Keratinocyte (primary cell): ENCODE data around the gene USP48. TPM values are rescaled to one million over a fixed set of nuclear protein-coding genes. Genes with fewer than 3 reads are reported as not detected.

Source experiments
- DNase-seq: peaks from one replicate; pipeline ENCODE4 v3.0.0-alpha.2; 2011; ENCODE audit warnings: low read depth, missing footprints, low spot score
- FAIRE-seq: peaks from 2 replicates; lab custom pipeline; 2011; peaks lifted over from hg19 to GRCh38; lab: Jason Lieb, UNC
- H2AFZ ChIP-seq: 2 replicates; pipeline ENCODE4 v1.6.0; 2012; ENCODE audit warnings: low read length, control low read depth, inconsistent platforms; ENCODE audit not compliant: control insufficient read depth
- H3K27ac ChIP-seq: 2 replicates; pipeline ENCODE4 v1.5.1; 2011; ENCODE audit warnings: low read length; ENCODE audit not compliant: control insufficient read depth, insufficient read depth
- H3K27me3 ChIP-seq: 3 replicates; pipeline ENCODE4 v1.6.0; 2011; ENCODE audit warnings: low read length; ENCODE audit not compliant: control insufficient read depth, insufficient read depth; ENCODE audit errors: extremely low read depth
- H3K36me3 ChIP-seq, 2 experiments: 2 replicates in 1 of 2; 3 replicates in 1 of 2; pipeline ENCODE4 v1.5.1; 2011; ENCODE audit warnings: low read length in 2 of 2, mild to moderate bottlenecking in 1 of 2; ENCODE audit not compliant: control insufficient read depth in 2 of 2, insufficient read depth in 2 of 2; ENCODE audit errors: extremely low read depth in 1 of 2
- H3K4me1 ChIP-seq: 3 replicates; pipeline ENCODE4 v1.5.1; 2011; ENCODE audit warnings: low read length; ENCODE audit not compliant: control insufficient read depth, insufficient read depth; ENCODE audit errors: extremely low read depth
- H3K4me2 ChIP-seq: 3 replicates; pipeline ENCODE4 v1.6.0; 2011; ENCODE audit warnings: low read depth, low read length; ENCODE audit not compliant: control insufficient read depth, insufficient read depth; ENCODE audit errors: extremely low read depth
- H3K4me3 ChIP-seq, 3 experiments: fragments of 200-600 bp in 1 of 3; sonication (generic) in 1 of 3; 2 replicates in 2 of 3; 3 replicates in 1 of 3; pipeline ENCODE4 v1.5.1; 2011 to 2016; ENCODE audit warnings: low read length in 3 of 3, mild to moderate bottlenecking in 3 of 3, control low read depth in 2 of 3, inconsistent platforms in 1 of 3, low read depth in 1 of 3, mixed read lengths in 1 of 3, mixed run types in 1 of 3, moderate library complexity in 1 of 3; ENCODE audit not compliant: control insufficient read depth in 2 of 3, insufficient read depth in 2 of 3; ENCODE audit errors: extremely low read depth in 1 of 3
- H3K79me2 ChIP-seq: 2 replicates; pipeline ENCODE4 v1.6.0; 2012; ENCODE audit warnings: low read length; ENCODE audit not compliant: control insufficient read depth, insufficient read depth
- H3K9ac ChIP-seq: 3 replicates; pipeline ENCODE4 v1.6.0; 2011; ENCODE audit warnings: low read length; ENCODE audit not compliant: control insufficient read depth, insufficient read depth; ENCODE audit errors: extremely low read depth
- H3K9me1 ChIP-seq: 3 replicates; pipeline ENCODE4 v1.6.0; 2011; ENCODE audit warnings: low read length; ENCODE audit not compliant: control insufficient read depth, insufficient read depth; ENCODE audit errors: extremely low read depth
- H3K9me3 ChIP-seq: 2 replicates; pipeline ENCODE4 v1.5.1; 2012; ENCODE audit warnings: low read depth, low read length; ENCODE audit not compliant: control insufficient read depth
- H4K20me1 ChIP-seq: 3 replicates; pipeline ENCODE4 v1.6.0; 2011; ENCODE audit warnings: low read length; ENCODE audit not compliant: control insufficient read depth, insufficient read depth; ENCODE audit errors: extremely low read depth
- EZH2 ChIP-seq: IDR thresholded peaks from one replicate; pipeline ENCODE4 v1.6.1; 2012; ENCODE audit warnings: inconsistent platforms, mild to moderate bottlenecking, low read length, moderate library complexity
- dilution Hi-C: fragments of 300-500 bp; cut with MboI; formaldehyde crosslinking; loops from one replicate; pipeline ENCODE4 v1.7.0; 2020; ENCODE audit warnings: low sequenced_read_pairs; ENCODE audit not compliant: extremely low pct_ligation_motif_present
- polyA plus RNA-seq, 5 experiments: library from polyadenylated mRNA; depleted of rRNA in 3 of 5; stranded (reverse) in 3 of 5; stranded (forward) in 1 of 5; unstranded in 1 of 5; fragments of >200 nt; gene quantifications; 1 replicate in 1 of 5; 2 replicates in 3 of 5; 3 replicates in 1 of 5; pipeline versions ENCODE4 v1.2.1 to v1.2.3, GENCODE V29; 2011 to 2012; ENCODE audit warnings: missing spikeins in 2 of 5, low read depth in 1 of 5, low replicate concordance in 1 of 5
- TF ChIP-seq, protein P1 (sequence below), 3 experiments: IDR thresholded peaks in 1 of 3; conservative IDR thresholded peaks in 1 of 3; optimal IDR thresholded peaks in 1 of 3; 2 replicates in 2 of 3; 3 replicates in 1 of 3; pipeline versions ENCODE3 to v1.5.1; 2011; ENCODE audit warnings: low read length in 3 of 3, mild to moderate bottlenecking in 3 of 3, moderate library complexity in 2 of 3, control low read depth in 1 of 3, inconsistent platforms in 1 of 3; ENCODE audit not compliant: insufficient read depth in 2 of 3; ENCODE audit errors: extremely low read depth in 1 of 3

USP48 gene
- polyA plus RNA-seq, 1 donor (not counting 4 experiments of a cell fraction or from before 2014, with no cell fraction given), result 33.0 TPM

DNA sequence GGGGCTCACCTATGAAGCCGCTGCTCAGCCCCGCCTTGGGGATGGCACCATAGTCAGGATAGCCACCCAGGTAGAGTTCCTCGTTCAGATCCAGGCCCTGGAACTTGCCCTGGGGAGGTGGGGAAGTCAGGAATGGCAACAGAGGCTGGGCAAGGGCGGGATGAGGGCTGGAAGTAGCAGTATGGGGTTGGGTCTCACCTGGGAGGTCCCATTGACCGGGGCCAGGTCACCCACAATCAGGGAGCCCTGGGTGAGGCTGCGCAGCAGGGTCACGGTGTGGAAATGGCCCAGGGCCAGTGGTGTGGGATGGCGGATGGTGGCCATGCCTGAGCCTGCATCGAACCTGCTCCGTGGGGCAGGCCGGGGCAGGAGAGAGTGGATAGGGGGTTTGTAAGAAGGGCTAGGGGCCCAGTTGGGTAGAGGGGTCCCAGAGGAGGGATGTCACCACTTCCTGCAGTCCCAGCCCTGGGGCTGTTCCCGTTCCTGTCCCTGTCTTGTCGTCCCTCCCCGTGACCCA is 48.6 kb upstream of the USP48 start:
- Histone ChIP-seq H3K9me1 (no peaks in the 10 kb centered on the region), H2AFZ (no peak overlapping the region), H4K20me1 (no peaks in the 10 kb centered on the region), H3K36me3 (peaks cover 43 to 62% of the 10 kb centered on the region in 2 experiments), H3K27ac (no peak overlapping the region), H3K79me2 (no peaks in the 10 kb centered on the region), H3K4me1 (no peaks in the 10 kb centered on the region), H3K4me3 (no peak overlapping the region), H3K27me3 (no peaks in the 10 kb centered on the region), H3K9ac (no peak overlapping the region), H3K4me2 (no peak overlapping the region), H3K9me3 (peaks cover 5% of the 10 kb centered on the region)
- no peak for DNase-seq
- FAIRE-seq, result no peak
- dilution Hi-C loops, result no loop called here
- TF ChIP-seq, protein P1, sequence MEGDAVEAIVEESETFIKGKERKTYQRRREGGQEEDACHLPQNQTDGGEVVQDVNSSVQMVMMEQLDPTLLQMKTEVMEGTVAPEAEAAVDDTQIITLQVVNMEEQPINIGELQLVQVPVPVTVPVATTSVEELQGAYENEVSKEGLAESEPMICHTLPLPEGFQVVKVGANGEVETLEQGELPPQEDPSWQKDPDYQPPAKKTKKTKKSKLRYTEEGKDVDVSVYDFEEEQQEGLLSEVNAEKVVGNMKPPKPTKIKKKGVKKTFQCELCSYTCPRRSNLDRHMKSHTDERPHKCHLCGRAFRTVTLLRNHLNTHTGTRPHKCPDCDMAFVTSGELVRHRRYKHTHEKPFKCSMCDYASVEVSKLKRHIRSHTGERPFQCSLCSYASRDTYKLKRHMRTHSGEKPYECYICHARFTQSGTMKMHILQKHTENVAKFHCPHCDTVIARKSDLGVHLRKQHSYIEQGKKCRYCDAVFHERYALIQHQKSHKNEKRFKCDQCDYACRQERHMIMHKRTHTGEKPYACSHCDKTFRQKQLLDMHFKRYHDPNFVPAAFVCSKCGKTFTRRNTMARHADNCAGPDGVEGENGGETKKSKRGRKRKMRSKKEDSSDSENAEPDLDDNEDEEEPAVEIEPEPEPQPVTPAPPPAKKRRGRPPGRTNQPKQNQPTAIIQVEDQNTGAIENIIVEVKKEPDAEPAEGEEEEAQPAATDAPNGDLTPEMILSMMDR (optimal IDR thresholded peaks at IDR 0.05 in 1 of 3, IDR thresholded peaks at IDR 0.05 in 1 of 3, conservative IDR thresholded peaks at IDR 0.05 in 1 of 3; ENCODE audit: extremely low read depth in 1 of 3, insufficient read depth in 2 of 3, low read length in 3 of 3), result no peak
- no peak for TF ChIP-seq EZH2

DNA sequence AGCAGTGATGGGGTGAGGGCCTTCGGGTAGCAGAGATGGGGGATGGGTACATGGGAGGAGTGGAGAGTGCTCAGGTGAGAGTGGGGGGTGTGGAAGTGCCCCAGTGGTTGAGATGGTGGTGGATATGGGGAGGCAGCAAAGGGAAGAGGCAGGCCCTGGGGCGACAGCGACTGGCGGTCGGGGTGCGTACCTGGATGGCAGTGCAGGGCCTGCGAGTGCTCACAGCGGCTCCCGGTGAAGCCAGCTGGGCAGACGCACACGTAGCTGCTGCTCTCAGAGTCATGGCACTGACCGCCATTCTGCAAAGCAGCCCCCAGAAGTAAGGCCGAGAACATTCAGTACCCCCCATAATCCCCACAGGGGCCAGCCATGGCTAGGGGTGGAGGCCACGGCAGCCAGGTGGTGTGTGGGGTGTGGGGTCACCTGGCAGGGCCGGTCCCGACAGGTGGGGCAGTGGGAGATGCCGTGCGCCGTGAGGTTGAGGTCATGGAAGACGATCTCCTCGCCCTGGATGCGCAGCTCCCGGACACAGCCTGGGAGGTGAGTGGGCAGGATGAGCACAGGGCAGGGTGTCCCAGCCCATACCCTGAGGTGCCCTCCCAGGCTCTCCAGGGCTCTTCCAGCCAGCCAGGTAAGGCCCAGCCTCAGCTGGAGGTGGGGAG is 48.0 kb upstream of the USP48 start:
- Histone ChIP-seq H3K4me2 (no peak overlapping the region), H3K9ac (no peak overlapping the region), H3K4me3 (no peak overlapping the region), H3K4me1 (no peaks in the 10 kb centered on the region), H3K9me3 (peaks cover 5% of the 10 kb centered on the region), H3K79me2 (no peaks in the 10 kb centered on the region), H3K27me3 (no peaks in the 10 kb centered on the region), H3K27ac (no peak overlapping the region), H2AFZ (no peak overlapping the region), H3K36me3 (peaks cover 43 to 62% of the 10 kb centered on the region in 2 experiments), H3K9me1 (no peaks in the 10 kb centered on the region), H4K20me1 (no peaks in the 10 kb centered on the region)
- DNase-seq (no peak), FAIRE-seq (no peak)
- TF ChIP-seq, protein P1 (optimal IDR thresholded peaks at IDR 0.05 in 1 of 3, IDR thresholded peaks at IDR 0.05 in 1 of 3, conservative IDR thresholded peaks at IDR 0.05 in 1 of 3; ENCODE audit: extremely low read depth in 1 of 3, insufficient read depth in 2 of 3, low read length in 3 of 3), result no peak
- no peak for TF ChIP-seq EZH2
- dilution Hi-C loops, result no loop called here
